NK-92 (cell line): ENCODE measurements around the gene IL1RL2.

Source experiments
- DNase-seq: peaks from one replicate; lab custom pipeline; 2025; ENCODE audit not compliant: unreplicated experiment; lab: John Stamatoyannopoulos, UW

IL1RL2 gene

DNA sequence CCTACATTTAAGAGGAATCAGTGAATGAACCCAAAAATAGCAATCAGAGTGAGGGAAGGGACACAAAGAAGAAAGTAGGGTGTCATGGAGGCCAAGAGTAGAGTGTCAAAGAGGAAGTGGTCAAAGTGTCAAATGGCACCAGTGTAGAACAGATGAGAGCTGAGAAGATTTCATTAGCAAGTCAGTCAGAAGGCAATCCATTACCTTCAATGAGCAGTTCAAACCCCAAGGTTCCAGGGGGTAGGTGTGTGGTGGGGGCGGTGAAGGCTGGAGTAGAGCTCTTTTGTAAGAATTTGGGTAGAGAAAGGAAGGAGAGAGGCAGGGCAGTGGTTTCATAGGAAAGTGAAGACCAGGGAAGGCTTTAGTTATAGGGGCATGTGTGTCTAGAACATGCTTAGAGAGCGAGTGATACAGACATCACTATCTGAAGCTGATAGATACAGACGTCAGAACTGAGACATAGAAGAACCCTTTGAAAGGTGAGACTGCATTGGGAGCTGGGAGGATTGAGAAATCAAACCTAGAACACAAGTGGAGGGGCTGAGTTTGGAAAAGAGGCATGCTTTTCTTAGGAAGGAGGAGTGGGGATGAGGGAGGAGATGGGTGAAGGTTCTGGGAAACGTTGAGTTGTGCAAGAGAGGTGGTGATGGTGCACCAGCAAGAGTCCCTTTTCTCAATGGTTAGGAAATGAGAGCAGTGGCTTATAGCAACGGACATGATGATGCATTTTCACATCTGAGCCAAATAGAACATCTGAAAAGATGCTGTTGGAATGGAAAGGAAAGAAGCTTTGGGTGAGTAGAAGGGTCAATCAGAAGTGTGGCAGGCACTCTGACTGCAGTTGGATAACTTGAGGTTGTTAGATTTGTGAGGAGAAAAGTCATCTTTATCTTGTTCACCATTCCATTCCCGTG, 75.7 kb downstream of the IL1RL2 start:
- no peak for DNase-seq

DNA sequence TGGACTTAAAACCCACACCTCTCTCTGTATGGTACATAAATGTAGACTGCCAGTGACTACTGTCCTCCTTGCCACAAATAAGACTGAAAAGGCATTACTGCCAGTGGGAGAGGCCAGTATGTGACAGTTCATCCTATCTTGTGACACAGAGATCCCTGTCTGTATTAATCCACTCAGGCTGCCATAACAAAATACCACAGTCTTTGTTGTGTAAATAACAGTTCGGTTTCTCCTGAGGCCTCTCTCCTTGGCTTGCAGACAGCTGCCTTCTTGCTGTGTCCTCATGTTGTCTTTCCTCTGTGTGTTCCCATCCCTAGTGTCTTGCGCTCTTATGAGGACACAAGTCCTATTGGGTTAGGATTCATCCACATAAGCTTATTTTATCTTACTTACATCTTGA, 78.1 kb downstream of the IL1RL2 start:
- DNase-seq, result no peak

DNA sequence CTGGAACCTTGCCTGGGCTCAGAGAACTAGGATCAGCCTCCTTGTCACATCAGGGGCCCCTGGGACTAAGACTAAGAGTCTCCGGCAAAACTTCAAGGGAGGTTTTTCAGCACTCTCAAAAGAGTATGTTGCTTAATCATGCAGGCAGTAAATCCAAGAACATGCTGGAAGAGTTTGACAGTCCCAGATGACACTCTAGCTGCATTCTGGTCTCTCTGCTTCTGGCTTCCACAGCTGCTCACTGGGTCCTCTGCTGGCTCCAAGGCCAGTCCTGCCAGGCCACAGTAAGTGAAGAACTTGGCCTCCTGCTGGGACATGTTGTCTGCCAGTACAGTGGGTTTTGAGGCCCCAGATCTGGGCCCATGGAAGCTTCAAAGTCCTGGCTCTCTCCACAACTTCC, 79.4 kb downstream of the IL1RL2 start:
- DNase-seq, result no peak

DNA sequence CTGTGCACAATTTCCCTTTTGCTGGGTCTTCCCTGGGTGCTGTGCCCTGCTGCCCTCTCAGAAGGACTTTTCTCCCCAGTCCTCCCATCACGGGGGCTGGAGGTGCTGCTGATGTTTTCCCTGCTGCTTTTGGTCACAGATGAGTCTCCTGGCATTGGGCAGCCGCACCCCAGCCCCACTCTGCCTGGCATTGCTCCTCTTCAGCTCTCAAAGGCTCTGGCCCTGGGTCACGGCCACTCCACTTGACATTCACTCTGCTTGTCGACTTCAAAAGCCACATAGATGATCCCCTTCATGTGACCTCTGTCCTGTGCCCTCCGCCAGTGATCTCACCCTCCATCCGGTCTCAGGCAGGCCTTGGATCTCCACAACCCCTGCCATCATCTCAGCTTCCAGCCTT, 81.0 kb downstream of the IL1RL2 start:
- DNase-seq, result no peak

DNA sequence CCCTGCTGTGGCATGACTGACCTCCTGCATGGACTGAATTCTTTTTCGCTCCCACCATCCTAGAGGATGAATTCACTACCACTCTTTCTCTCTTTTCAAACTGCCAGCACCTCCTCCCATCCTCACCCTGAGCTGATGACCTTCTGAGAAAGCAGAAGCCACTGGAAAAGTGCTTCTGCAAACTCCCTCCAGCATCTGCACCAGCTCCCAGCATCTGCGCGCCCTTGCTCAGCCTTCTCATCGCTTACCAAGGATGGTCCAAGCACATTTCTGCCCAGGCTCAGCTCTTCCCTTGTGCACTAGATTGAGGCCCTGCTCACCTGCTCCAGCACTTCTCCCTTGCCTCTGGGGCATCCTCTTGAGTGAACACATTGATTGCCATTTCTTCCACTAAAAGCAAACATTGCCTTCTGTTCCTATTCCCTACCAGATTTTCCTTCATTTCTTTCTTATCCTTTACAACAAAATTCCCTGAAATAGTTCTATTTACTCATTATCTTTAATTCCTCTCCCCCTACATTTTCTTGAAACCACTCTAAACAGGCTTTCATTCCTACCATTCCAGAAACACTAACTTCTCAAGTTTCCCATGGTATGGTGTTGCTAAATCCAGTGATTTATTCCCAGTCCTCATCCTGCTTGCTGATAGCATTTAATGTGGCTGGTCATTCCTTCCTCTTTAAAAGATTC, 81.8 kb downstream of the IL1RL2 start:
- DNase-seq, result no peak

DNA sequence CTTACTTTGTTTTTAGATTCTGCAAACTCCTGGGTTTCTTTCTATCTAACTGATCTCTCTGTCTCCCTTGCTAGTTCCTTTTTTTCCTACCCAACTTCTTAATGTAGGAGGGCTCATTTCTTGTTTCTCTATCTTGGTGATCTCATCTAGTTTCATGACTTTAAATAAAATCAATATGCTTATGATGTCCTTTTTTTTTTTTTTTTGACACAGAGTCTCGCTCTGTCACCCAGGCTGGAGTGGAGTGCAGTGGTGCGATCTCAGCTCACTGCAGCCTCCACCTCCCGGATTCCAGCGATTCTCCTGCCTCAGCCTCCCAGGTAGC, 82.3 kb downstream of the IL1RL2 start:
- DNase-seq, result no peak

DNA sequence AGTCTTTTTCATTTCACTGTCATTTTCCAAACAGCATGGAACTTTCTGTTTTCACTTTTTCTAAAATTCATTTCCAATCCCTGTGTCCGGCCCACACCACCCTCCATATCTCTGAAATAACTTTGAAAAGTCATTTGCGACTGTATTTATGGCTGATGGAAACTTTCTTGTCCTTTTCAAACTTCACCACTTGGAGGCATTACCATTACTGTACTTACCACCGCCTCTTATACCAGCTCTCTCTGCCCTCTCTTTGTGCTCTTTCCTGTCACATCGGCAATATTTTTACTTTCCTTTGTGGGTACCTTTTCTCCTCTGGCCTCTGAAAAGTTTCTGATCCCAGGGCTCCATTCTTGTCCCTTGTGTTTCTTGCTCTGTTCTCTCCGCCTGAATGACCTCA, 85.0 kb downstream of the IL1RL2 start:
- no peak for DNase-seq

DNA sequence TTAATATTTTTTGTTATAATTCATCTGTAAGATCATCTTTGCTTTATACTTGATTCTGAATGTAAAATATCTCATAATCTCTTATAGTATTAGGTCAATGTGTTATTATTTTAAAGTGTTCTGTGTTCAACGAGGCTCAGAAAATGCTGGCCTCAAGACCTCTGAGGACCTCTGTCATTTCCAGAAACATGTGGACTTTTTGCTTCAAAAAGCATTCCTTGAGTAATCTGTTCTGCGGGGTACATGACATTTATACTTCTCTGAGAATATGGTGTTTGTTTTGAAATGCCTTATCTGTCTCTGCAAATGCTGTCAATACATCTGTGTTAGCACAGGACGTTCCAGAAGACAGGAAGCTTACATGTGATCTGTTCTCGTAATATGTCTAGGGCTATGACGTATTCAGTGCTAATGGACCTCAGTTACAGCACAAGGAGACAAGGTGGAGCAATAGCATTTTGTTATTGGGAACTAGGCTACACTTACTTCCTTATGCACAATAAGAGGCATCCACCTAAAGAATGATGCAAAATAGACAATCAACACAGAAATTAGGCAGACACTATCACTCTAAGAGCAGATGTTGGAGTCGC, 86.9 kb downstream of the IL1RL2 start:
- DNase-seq, result no peak

DNA sequence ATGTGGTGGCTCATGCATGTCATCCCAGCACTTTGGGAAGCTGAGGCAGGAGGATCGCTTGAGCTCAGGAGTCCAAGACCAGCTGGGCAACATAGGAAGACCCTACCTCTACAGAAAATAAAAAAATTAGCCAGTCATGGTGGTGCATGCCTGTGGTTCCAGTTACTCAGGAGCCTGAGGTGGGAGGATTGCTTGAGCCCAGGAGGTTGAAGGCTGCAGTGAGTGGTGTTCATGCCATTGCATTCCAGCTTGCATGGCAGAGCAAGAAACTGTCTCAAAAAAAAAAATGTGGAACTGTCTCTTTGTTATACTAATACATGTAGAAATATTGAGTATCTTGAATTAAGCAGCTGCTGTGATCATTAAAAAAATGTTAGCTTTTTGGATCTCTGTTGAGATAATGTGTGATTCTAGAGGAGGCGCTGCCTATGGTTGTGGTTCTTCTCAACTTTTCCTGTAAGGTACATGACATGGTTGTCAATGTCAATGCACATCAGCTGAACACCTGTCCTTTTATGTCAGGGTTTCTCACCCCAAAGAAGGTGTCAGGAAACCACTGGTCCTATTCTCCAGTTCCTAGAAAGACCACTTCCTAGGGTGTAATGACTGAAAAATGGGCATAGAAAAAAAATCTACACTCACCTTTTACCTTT, 89.9 kb downstream of the IL1RL2 start:
- DNase-seq, result no peak

DNA sequence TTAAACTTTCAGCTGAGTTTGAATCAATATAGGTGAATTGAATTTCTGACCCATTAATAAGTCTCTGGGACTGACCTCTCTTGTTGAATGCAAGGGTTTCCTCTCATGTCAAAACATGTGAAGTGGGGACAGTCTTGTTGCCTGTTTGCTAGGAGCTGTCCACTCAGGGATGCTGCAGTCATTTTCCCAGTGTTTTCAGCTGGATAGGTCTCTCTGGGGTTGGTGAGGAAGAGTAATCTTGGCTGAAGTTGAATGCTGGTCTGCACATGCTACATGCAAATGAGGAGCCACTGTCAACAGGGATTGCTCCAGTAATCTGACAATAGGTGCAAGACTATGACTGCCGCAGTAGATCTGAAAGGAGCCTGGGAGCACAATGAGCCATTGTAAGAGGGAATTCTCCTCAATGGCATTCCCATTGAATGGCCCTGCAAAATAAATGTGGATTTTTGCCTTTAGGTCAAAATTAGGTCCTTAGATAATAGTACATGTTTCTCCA, 90.4 kb downstream of the IL1RL2 start:
- no peak for DNase-seq

DNA sequence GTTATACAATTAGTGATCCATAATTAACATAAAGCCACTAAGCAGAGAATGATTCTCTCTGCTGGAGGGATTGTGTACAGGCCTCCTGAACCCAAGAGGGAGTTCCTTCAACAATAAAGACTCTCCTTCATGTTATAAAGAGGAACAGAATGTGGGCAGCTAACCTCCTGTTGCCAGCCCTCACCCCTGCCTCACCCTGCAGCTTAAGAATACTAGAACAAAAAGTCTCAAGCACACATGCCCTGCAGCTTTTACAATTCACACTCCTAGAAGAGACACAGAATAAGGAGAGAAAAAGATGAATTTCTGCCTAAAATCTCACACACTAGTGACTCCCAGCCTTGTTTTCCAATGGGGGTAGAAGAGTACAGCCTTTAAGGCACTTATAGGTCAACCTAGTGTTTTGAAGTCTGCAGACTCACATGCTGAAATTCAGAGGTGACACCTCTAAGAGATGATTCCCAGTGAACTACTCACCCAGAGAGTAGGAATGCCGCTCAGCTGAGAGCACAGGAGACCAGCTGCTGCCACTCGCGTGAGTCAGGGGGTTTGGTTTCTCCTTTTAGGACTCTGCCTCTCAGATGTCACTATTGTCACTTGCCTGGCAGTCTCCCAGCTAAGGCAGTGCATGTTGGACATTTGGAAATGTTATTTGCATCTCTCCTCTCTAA, 92.0 kb downstream of the IL1RL2 start:
- DNase-seq, result no peak

DNA sequence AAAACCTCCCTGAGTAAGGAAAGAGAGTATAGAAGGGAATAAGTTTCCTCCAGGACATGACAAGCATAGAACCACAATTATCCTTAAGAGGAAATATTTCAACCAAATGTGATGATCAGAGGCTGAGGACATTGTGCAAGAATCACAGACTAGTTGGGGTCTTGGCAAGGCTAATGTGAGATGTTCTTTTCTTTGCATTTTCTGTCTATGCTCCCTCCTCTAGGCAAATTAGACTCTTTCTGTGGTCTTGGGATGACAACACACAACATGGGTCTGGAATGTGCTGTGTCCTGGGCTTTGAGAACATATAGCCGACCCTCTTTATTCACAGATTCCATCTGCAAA, 92.5 kb downstream of the IL1RL2 start:
- no peak for DNase-seq

DNA sequence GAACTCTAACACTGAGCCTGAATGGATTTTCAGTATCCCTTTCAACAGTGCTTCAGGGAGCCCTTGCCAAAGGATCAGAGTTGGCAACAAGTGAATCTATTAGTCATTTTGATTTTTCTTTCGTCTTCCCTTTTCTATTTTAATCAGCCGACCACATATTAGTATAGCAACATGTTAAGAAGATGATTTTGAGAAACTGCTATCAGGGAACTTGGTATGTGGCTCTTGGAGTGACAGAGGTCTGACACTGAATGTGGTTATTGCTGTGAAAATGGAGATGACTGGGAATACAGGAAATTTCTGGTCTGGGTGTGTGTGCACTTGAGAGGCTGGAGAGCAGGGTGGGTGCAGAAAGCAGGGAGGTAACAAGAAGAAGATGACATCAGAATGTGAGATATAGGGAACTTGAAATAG, 95.9 kb downstream of the IL1RL2 start:
- DNase-seq, result no peak

DNA sequence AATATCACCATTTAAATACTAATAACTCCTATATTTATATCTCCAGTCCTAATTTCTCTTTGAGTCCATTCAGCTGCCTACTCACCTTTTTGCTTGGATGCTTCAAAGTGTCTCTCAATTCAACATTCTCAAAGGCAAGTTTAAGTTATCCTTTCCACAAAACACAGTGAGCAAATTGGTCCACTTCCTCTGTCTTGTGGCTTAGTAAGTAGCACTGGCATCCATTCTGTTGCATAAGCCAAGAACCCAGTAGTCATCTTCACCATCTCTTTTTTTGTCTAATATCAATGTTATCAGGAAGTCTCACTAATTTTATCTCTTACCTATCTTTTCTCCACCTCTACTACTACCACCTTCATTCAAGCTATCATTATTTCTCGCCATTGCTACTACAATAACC, 97.2 kb downstream of the IL1RL2 start:
- no peak for DNase-seq

DNA sequence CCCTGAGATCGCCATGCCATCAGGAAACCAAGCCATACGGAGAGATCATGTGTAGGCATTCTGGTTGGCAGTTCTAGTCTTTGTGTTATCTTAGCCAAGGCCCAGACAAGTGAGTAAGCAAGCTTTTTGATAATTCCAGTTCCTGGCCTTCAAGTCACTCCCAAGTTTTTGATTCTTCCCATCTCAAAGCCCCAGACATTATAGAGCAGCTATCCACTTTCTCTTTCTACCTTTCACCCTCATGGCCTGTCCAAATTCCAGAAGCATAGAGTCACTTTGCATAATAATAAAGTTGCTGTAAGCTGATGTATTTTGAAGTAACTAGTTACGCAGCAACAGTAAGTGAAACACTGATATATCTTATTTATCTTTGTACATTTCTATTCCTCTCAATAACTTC, 97.8 kb downstream of the IL1RL2 start:
- DNase-seq, result no peak

DNA sequence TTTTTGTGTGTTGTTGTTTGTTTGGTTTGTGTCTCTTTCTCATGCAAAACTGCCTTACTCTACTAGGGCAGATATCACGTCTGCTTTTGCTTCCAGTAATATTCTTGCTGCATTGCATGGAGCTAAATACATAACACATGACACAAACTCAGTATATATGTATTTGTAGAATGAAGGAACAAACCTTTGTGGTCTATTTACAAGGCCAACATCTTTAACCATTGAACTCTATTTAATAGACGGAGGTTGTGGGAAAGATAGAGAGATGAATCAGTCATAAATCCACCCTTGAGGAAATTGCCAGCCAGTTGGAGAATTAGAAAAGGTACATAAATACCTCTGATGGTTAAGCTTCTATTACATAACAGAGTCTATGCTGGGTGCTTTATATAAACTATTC, 98.5 kb downstream of the IL1RL2 start:
- DNase-seq, result no peak

DNA sequence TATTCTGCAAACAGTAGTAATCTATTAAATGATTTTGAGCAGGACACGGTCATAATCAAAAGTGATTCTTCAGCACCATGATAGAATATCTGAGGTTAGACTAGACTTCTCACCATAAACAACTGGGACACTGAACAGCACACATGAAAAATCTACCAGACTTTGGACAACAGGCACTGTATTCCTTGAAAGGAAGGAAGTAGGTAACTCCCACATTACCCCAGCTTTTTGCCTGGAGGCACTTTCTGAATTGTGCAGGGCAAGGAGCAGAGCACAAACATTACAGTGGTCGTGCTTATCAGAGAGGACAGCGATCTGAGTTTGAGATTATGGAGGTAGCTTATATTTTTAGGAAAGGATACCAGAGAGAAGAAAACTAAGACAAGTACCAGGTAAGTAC, 99.2 kb downstream of the IL1RL2 start:
- no peak for DNase-seq

DNA sequence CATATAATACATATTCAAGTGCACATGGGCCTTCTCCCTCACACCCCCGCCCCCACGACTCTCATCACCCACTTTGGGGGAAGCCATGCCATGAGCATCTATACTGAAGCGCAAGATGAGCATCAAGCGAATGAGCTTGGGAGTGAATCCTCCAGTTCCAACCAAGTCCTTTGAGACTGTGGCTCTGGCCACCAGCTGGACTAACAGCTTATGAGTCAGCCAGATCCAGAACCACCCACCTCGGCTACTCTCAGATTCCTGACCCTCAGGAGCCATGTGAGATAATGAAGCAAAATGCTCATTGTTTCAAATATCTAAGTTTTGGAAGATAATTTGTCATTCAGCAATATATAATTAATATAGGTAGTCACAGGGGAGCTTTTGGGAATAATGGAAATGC, 102.3 kb downstream of the IL1RL2 start:
- DNase-seq, result no peak
